Activated CD8-positive, alpha-beta memory T cell treated with anti-CD3 and anti-CD28 coated beads, Interleukin-2, amount 50 U/mL, for 1 hour (primary cell): ENCODE results near the gene GRM3.

Source experiments
- DNase-seq: peaks from one replicate; pipeline ENCODE4 v3.0.0-alpha.2; 2020; ENCODE audit errors: extremely low read depth

GRM3 gene

DNA sequence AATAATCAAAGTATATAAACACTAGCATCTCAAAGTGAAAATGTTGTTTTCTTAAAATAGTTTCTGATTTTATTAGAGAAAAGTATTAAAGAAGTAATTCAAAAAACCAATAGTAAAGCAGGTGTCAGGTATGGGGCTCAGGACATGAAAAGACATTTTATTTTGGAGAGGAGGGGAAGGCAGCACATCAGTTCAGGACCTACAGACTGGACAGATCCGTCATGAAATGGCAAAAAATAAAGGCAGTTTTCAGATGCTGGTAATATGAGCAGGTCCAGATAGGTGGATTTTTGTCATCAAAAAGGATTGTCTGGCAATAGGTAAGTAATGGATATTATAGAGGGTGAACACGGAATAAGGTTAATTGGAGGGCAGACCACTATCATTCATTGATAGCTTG, 49.0 kb downstream of the GRM3 start:
- DNase-seq: no peak

DNA sequence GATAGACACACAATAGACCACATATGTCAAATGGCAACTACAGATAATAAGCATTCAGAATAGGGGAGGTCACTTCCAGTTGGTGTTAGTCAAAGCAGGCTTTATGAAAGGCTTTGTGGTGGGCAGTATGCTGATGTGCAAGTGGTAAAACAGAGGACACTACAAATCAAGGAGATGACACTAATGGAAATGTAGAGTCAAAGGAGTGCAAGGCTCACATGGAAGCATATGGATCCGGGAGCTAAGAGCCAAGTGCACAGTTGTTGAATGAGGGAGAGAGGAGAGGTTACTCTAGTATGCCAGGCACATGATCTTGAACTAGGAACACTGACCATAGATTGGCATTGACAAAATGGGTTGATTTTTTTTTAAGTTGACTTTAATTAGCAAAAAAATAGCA, 62.7 kb downstream of the GRM3 start:
- DNase-seq: no peak

DNA sequence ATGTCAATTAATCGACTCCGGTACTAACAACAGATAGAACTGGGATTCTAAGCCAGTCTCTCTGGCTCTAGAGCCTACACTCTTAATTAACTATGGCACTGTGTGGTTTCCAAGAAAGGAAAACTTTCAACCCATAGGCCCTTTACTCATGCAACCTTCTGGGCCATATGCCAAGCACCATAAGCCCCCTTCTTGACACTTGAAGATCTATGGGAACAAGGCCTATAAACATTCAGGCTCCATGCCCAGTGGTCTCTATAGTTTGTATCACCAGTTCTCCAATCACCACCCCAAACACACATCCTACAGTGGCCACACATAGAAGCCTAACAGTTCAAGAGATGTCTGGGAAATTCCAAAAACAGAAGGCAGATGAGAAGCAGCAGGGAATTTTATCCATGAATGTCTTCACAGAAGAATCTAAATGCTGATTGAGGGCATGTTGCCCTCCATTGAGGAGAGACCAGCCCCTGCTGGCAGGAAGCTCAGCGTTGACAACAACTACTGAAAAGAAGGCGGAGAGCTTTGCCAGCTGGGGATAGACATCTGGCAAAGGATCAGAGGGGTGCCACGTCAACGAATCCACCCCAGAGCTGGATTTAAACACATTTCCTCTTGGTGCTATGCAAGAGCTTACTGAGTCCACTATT, 64.4 kb downstream of the GRM3 start:
- no peak for DNase-seq

DNA sequence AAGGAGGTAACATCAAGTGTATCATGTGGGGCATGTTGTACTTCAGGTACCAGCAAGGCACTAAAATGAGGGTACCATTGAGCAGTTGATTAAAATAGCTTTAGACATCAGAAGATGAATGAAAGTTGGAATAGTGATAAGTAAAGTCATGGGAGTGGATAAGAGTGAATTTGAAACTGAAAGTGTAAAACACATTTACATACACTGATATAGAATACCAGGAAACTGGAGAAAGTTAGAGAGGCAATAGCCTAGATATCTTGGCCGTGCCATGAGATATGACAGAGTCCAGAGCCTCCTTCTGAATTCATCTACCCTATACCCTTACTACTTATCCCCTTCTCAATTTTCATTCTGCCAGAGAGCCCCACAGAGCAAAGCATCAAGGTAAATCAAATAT, 76.6 kb downstream of the GRM3 start:
- DNase-seq: no peak

DNA sequence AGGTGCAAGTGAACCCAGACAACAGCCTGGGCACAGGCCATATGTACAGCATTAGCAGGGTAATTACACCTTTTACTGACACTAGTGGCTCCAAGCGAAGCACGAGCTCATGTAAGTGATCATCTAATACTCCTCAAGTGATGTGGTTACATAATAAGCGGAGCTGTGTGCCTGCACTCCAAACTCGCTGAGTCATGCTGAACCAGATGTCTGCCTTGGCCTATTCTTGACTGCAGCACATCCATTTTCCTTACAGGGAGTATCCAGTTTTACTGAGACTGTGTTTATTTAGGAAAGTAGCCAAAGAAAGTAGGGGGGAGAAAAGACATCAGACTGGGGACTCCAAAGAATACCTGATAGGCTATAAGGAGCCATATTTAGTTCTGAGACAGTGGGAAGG, 90.1 kb downstream of the GRM3 start:
- no peak for DNase-seq

DNA sequence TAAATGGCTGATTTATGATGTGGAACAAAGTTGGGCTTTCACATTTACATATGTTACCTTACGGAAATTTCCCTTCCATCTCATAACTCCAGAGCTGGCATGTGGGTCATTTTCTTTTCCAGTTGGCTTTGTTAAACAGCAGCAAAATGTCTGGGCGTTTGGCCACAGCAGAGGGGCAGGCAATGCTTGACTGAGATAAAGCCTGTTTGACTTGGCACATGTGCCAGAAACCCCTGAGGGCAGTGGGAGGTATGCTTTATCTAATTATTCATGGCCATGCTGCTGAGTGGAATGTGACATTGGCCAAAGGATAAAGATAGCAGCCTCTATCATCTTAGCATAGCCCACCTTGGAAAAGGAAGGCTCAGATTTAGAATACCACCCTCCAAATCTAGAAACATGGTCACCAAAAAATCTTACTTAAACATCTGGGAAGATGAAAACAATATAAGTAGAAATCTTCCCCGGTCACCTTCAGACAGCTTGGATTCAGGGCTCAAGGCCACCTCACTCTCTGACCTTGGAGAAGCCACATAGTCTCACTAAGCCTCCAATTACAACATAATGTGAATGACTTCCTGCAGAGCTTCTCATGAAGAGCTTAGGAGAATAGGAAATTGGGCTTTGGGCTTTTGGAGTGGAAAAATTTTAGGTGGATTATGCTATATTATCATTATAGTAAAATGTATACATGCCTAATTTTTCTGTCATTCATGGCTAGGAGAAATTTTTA, 101.5 kb downstream of the GRM3 start:
- DNase-seq: no peak

DNA sequence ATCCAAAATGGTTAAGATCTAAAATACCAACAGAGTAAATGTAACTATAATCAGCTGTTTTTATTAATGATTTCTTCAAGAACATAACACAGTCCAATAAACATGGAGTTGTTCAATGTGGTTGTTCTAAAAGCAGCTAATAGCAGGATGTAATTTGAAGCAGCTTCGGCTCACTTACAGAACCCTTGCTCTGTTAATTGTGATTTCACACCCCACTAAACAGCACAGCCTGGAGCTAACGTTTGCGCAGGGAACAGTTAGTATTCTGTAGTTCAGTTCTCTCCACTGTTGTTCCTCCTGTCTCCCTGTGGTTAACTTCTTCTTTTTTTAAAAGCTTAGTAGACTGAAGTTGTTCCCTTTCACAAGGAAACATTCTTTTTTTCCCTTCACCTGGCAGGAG, 104.0 kb downstream of the GRM3 start:
- no peak for DNase-seq

DNA sequence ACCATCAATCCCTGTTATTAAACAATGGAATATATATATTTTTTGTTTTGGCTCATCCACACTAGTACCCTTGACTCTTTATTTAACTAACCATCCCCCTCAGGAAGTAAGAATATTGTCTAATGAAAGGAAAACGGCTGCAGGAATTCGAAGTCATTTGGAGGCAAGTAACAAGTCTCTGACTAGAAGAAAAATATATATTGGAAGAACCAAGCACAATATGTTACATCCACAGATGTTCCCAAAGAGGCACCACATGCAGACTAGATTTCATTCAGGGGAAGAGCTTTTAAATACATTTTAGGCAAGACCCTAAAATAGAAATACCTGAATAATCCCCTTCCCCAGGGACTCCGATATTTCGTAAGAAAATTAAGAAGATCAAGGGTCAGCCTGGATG, 104.5 kb downstream of the GRM3 start:
- no peak for DNase-seq

DNA sequence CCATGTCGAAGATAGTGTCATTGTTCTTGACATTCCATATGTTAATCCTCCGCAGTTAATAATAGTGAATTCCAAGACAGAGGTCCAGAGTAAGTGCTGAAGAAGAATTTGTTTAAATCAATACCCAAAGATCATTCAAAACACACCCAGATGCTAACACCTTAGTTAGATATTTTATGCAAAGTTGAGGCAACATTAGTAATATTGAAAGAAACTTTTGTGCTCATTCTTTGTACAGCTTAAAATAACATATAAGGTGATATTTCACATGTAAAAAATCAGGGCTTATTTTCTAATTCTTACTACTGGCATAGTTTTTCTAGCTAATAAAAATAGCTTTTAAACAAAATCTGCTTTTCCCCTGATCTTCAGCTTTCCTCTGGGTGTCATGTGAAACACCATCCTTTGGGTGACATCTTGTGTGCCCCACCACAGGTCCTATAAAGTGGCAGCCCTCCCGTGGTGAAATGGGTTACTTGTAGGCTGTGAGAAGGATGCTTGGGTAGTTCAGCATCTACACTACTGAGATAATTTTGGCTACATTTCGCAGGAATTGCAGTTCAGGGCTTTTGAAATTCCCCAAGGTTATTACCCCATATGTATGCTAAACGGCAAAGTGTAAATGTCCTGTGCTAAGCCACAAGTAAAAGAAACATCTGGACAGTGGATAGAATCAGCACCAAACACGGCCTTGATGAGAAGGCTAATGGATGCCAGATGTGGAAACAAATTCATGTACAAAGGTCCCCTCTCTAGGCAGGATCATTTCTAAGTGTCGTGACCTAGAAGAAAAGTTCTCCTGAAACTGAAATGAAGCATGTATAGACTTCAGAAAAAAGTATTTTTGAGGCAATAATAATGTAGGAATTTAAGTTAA, 105.4 kb downstream of the GRM3 start:
- no peak for DNase-seq

DNA sequence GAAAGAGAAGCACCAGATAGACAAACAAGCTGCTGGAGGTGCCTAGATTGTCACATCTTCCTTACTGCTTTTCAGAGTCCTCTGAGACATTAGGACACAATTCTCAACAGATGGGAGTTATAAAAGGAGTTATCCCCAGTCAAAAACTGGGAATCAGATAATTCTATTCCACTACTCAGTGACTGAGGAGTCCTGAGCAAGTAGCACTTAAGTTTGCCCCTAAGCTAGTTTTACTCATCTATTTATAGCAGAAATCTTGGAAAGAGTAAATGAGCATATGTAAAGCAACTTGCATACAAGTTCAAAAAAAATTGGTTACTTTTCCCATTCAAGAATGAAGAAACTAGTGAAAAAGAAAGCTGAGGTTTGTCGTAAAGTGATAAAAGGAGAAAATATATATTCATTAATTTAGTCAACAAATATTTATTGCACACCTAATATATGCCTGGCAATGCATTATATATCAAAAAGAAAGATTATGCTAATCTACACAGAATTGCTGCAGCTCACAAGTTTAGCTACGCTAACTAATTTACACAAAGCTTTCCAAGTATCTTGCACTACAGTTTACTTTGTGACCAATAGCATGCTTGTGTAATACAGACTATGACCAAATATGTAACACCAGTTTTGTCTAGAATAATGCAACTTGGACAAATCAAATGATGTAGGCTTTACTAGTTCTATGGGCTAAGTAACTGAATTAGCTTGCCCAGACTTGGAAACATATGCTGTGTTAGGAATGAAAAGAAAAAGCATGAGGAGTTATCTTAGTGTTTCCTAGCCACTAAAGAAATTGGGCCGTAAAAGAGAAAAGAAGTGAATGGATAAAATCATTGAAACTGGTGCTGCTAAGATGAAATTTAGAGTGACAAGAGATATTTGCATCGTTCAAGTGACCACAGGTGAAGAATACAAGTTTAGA, 106.3 kb downstream of the GRM3 start:
- DNase-seq: no peak

DNA sequence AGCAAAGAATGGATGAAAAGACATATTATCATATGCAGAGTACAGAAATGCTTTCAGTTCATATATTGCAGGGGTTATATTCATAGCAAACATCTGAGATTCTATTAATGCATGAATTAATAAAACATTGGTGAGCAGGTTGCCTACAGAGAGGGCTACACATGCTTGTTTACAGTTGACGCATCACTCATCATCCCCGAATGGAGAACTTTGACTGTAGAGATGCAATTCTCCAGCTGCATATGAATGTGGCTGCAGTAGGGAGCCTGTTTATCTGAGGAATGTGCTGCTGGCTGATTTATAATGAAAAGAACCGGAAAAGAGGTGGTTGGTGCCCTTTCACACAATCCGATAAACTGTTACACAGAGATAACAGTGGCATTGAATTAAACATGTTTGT, 116.5 kb downstream of the GRM3 start:
- DNase-seq: no peak

DNA sequence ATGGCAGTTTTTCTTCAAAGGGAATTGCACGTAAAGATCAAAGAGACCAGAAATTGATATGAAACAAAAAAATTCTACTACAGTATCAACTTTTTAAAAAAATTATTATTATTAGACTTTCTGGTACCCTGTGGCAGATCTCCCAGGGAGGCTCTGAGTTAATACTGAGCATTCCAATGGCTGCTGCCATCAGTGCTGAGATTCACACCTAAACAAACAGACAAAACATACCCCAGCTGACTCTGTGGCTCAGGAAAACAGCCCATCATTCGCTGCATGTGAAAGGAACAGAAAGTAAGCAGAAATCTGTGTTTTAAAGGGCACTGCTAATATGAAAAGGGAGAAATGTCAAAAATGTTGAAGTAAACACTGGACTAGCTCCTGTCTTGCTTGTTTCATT, 118.4 kb downstream of the GRM3 start:
- no peak for DNase-seq

DNA sequence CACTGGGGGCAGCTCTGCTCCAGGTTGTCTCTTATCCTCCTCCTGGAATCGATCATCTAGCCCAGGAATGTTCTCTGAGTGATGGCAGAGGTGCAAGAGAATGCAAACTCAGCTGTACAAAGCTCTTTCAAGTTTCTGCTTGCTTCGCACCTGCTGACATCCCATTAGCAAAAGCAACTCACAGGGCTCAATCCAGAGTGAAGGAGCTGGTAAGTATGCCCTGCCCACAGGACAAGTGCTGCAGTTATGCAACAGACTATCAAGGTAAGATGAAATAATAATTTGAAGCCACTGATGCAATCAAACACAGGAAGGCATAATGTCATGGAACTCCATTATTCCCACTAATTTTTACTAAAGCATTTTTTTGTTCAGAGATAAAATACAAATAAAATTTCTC, 122.2 kb downstream of the GRM3 start:
- no peak for DNase-seq

DNA sequence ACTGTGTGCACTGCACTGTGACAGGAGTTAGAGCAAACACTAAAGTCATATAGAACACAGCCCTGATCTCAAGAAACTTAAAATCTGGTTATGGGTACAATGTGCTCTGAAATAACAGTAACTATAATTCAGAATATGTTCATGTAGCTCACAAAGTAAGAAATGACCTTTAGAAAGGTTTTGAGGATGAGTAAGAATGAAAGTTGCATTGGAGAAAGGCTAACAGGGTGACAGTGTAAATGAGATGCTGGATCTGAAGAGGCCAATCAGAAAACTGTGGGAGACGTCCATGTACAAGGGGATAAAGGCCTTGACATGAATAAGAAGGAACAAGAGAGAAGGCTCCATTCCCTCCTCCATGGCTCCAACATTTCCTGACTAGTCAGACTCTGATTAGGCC, 124.7 kb downstream of the GRM3 start:
- no peak for DNase-seq

DNA sequence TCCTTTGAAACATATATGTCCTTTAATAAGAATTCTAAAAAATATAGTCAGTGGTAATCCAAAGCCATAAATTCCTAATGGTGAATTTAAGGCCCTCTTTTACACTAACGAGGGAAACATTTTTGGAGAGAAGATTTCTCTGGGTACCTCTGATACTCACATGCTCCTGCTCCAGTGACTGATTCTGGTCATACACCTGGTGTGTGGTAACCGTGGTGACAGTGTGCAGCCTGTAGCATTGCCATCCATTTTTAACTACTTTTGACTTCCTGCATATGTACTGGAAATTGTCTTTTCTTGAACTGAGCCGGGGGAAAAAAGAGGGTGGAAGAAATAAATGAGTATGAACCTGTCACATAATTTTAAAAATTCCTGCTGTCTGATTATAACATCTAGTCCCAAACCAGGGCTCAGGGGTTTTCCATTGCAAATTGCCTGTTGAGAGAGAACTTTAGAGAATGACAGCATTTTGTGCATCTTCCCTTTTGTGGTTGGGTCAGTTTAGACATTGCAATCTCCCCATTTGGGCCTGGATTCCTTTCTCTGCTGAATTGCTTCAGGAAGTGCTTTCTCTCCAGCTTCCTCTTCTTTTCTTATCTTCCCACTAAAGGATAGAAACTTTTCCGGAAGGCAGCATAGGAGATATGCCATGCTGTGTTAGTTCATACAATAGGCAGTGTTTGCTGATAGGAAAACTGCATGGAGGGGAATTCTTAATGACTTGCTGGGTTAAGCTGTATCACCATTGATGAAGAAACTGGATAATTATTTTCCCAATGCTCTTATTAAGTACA, 125.5 kb downstream of the GRM3 start:
- DNase-seq: no peak

DNA sequence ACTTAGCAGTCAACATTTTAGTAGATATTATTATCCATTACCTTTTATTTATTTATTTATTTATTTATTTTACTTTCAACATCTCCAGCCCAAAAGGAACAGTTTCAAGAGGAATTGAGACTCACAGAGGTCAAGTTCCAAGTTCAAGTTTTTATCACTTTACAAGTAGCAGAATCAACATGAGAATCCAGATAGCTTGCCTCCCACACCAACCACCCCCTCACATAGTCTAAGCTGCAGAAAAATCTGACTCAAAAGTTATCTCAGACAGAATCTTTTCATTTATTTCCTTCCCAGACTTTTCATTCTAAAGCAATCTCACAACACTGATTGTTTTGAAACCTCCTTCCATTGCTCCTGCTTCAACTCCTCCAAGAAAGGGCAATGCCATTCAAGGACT, 129.6 kb downstream of the GRM3 start:
- DNase-seq: no peak

DNA sequence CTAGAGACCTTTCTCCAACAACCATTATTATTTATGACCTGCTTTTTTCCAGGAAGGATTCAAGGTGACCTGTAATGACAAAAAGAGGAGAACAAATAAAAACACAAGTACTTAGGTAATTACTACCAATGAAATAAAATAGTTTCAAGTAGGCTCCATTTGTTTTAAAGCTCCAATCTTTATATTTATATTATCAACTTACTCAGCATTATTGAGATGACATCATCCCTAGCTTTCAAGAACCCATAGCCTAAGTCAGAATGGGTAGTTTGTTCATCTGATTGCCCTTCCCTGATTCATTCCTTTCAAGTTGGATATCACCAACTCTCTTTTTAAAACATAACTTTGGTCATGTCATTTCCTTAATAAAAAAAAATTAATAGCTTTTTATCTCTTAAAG, 131.5 kb downstream of the GRM3 start:
- DNase-seq: no peak

DNA sequence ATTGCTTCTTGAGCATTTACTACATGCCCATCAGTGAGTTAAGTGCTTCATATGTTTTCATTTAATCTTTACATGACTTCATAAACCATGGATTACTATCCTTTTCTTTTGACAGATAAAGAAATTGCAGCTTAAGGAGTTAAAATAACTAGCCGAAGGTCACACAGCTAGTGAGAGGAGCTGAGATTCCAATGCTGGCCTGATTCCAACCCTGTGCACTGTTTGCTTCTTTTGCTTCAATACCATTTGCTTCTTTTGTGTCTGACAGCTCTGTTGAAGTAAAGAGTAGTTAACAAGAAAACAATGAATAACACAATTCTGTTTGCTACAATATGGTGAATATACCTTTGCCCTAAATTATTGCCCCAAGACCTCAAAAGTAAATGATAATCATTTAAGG, 132.4 kb downstream of the GRM3 start:
- DNase-seq: no peak

DNA sequence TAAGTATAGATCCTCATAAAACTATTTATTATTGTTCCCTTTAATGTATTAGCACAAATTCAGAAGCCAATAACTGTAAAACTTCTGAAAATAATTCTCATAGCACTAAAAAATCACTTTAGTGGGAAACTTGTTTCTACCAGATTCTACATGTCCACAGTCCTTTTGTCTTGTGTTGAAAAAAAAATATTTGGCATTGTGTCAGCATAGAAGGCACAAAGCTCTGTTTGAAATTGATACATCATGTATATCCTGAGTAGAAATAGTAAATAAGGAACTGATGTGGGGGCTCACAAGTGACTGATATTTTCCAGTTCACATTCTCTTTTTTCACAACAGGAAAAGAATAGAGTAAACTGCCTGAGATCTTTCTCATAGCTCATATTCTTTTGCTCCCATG, 134.6 kb downstream of the GRM3 start:
- no peak for DNase-seq

DNA sequence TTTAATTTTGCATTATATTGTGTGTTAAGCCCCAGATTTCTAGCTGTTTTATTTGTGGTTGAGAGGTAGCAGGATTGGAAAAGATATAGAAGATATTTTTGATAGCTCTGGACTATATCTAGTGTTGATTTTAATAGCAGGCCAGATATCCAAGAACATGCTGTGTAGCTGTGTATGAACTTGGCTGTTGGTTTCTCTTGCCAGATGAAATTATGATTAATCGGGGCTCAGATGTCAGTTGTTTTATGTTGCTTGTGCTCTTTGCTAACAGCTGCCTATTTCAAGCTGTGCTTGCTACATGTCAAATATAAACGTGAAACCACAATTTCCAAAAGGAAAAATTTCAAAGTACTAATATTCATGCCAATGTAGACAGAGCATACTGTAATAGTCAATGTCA, 141.1 kb downstream of the GRM3 start:
- DNase-seq: no peak

DNA sequence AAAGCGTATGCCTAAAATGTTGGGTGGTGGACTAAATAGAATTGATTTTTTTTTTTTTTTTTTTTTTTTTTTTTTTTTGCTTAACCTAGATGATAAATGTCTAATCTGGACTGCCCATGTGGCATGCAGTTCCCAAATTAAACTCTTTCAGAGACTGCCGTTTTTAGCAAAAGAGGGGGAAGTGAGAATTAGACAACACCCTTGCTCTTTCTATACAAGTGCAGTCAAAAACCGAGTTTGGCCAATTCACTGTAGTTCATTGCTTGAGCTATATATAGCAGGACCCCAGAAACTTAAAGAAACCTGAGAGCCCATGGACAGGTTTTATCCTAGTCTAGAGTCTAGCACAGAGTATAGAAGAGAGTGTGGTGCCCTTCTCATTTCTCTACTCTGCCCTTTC, 141.9 kb downstream of the GRM3 start:
- DNase-seq: no peak
